ENCODE data around the gene NUMB. TPM values are rescaled to one million over a fixed set of nuclear protein-coding genes. Genes with fewer than 3 reads are reported as not detected.

Gene NUMB
- total RNA-seq, 2 experiments from 2014 or later, result 35.7 to 54.9 TPM

DNA sequence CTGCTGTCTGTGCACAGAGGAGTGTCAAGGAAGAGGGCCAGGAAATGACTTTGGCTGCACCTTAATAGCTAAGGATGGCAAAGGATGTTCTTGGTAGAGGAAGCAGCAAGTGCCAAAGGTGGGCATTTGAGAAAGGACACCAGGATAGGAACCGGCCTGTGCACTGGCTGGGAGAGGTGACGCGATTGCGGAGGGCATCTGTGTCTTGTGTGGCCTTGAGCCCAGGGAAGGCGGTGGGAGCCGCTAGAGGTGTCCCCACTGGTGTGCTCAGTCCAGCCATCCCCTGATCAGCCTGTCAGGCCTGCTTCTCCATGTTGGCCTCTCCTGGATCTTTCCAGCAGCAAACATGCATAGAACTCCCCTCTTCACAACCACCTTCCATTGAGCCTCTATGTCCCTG is 190.9 kb downstream of the NUMB start:
- ChIA-PET POLR2A (no interaction called here), CTCF (interaction anchor here (0.7 kb wide), 1 partner anchor 115 kb away, joined by 3 read pairs; no protein-coding TSS in a partner anchor)
- ATAC-seq, result no peak
- H3K27ac Mint-ChIP-seq, result no peak overlapping the region
- no peak for DNase-seq
- no peaks in the 10 kb centered on the region for H3K36me3 Mint-ChIP-seq (ENCODE audit: low read depth)
- H3K4me1 Mint-ChIP-seq, result peaks cover 7% of the 10 kb centered on the region
- H3K4me3 Mint-ChIP-seq, result no peak overlapping the region
- no peaks in the 10 kb centered on the region for H3K9me3 Mint-ChIP-seq (ENCODE audit: low read depth)
- intact Hi-C loops (cut with DNase I, micrococcal nuclease), result no loop called here
- H3K27me3 Mint-ChIP-seq, result peaks cover 14% of the 10 kb centered on the region

- ChIA-PET CTCF (interaction anchor here (1.2 kb wide), 1 partner anchor 29 kb away, joined by 3 read pairs; no protein-coding TSS in a partner anchor), POLR2A (no interaction called here)
- Mint-ChIP-seq H3K4me1 (peaks cover 7% of the 10 kb centered on the region), H3K9me3 (ENCODE audit: low read depth) (no peaks in the 10 kb centered on the region), H3K27me3 (peaks cover 14% of the 10 kb centered on the region), H3K36me3 (ENCODE audit: low read depth) (no peaks in the 10 kb centered on the region), H3K4me3 (no peak overlapping the region), H3K27ac (no peak overlapping the region)
- intact Hi-C loops (cut with DNase I, micrococcal nuclease), result no loop called here
- DNase-seq (peak; percentile 4), ATAC-seq (no peak)
Measured at GRCh38 chr14:73266317-73266716, 192.0 kb downstream of the NUMB start.

- no peak for ATAC-seq
- CTCF ChIA-PET, result interaction anchor here (0.6 to 1.2 kb wide), 4 partner anchors 16 to 1227 kb away, joined by 3 read pairs; partner anchors contain the start of gene NPC2
- no peak overlapping the region for H3K4me3 Mint-ChIP-seq
- POLR2A ChIA-PET, result no interaction called here
- H3K4me1 Mint-ChIP-seq, result peaks cover 5% of the 10 kb centered on the region
- DNase-seq, result no peak
- no peaks in the 10 kb centered on the region for H3K36me3 Mint-ChIP-seq (ENCODE audit: low read depth)
- H3K27me3 Mint-ChIP-seq, result peaks cover 11% of the 10 kb centered on the region
- intact Hi-C loops (cut with DNase I, micrococcal nuclease), result no loop called here
- H3K27ac Mint-ChIP-seq, result no peak overlapping the region
- no peaks in the 10 kb centered on the region for H3K9me3 Mint-ChIP-seq (ENCODE audit: low read depth)
Measured at GRCh38 chr14:73265721-73266046, 192.7 kb downstream of the NUMB start.

GRCh38 chr14:73264885-73265720 is 193.2 kb downstream of the NUMB start:
- Mint-ChIP-seq H3K27me3 (peaks cover 6% of the 10 kb centered on the region), H3K27ac (no peak overlapping the region), H3K36me3 (ENCODE audit: low read depth) (no peaks in the 10 kb centered on the region), H3K4me1 (no peaks in the 10 kb centered on the region), H3K9me3 (ENCODE audit: low read depth) (no peaks in the 10 kb centered on the region), H3K4me3 (no peak overlapping the region)
- CTCF ChIA-PET, result interaction anchor here (0.6 to 1.2 kb wide), 4 partner anchors 16 to 1228 kb away, joined by 3 read pairs; partner anchors contain the start of gene NPC2
- DNase-seq (no peak), ATAC-seq (no peak)
- POLR2A ChIA-PET, result no interaction called here
- intact Hi-C loops (cut with DNase I, micrococcal nuclease), result no loop called here

GRCh38 chr14:73264080-73264884 is 194.1 kb downstream of the NUMB start:
- CTCF ChIA-PET, result no interaction called here
- intact Hi-C loops (cut with DNase I, micrococcal nuclease), result no loop called here
- POLR2A ChIA-PET, result no interaction called here
- no peak for ATAC-seq
- no peaks in the 10 kb centered on the region for H3K9me3 Mint-ChIP-seq (ENCODE audit: low read depth)
- H3K4me1 Mint-ChIP-seq, result no peaks in the 10 kb centered on the region
- no peak overlapping the region for H3K4me3 Mint-ChIP-seq
- DNase-seq, result no peak
- H3K27ac Mint-ChIP-seq, result no peak overlapping the region
- peaks cover 4% of the 10 kb centered on the region for H3K27me3 Mint-ChIP-seq
- H3K36me3 Mint-ChIP-seq (ENCODE audit: low read depth), result no peaks in the 10 kb centered on the region

GRCh38 chr14:73263606-73264005 is 194.7 kb downstream of the NUMB start:
- DNase-seq (no peak), ATAC-seq (no peak)
- CTCF ChIA-PET, result no interaction called here
- H3K27me3 Mint-ChIP-seq, result peaks cover 2% of the 10 kb centered on the region
- H3K27ac Mint-ChIP-seq, result no peak overlapping the region
- no peaks in the 10 kb centered on the region for H3K36me3 Mint-ChIP-seq (ENCODE audit: low read depth)
- intact Hi-C loops (cut with DNase I, micrococcal nuclease), result no loop called here
- H3K4me1 Mint-ChIP-seq, result no peaks in the 10 kb centered on the region
- POLR2A ChIA-PET, result no interaction called here
- H3K9me3 Mint-ChIP-seq (ENCODE audit: low read depth), result no peaks in the 10 kb centered on the region
- H3K4me3 Mint-ChIP-seq, result no peak overlapping the region

GRCh38 chr14:73262427-73263183 is 195.7 kb downstream of the NUMB start:
- intact Hi-C loops (cut with DNase I, micrococcal nuclease), result no loop called here
- ChIA-PET CTCF (no interaction called here), POLR2A (no interaction called here)
- Mint-ChIP-seq H3K27me3 (peaks cover 2% of the 10 kb centered on the region), H3K4me3 (no peak overlapping the region), H3K9me3 (ENCODE audit: low read depth) (no peaks in the 10 kb centered on the region), H3K27ac (no peak overlapping the region), H3K36me3 (ENCODE audit: low read depth) (no peaks in the 10 kb centered on the region), H3K4me1 (peaks cover 3% of the 10 kb centered on the region)
- peak; percentile 2 for DNase-seq
- ATAC-seq, result no peak

DNA sequence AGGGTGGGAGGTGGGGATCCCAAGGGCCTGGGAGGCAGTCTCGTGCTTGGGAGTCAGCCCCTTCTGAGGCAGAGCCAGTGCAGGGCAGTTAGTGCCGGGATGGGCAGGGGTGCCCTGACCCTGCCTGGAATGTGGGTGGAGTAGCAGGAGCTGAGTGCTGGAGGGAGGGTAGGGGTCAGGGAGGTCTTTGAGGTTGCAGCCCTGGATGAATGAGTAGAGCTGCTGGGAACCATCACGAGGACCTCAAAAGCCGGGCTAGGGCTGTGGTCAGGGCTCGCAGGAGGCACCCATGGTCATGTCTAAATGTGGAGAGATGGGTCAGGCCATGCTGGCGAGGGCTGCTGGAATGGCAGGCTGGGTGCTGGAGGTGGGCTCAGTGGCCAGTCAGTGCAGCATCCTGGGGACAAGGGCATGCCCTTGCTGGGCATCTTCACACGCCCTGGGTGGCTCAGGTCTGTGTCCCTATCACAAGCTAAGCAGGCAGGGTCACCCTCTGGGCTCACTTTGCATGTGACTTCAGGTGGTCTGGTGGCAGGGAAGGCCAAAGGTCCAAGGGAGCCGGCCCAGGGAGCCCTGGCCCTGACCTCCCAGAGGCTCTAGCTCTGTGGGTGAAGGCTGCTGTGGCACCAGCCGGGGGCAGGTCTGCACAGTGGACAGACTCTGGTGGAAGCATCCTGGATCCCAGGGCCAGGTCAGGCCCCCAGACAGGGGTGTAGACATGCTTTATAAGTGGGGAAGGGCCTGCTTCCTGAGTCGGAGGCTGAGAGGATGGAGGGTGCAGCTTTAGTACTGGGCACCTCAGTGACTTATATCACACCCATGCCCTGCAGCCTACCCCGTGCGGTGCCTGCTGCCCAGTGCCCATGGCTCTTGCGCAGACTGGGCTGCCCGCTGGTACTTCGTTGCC is 196.6 kb downstream of the NUMB start:
- intact Hi-C loops (cut with DNase I, micrococcal nuclease), result no loop called here
- no peaks in the 10 kb centered on the region for H3K36me3 Mint-ChIP-seq (ENCODE audit: low read depth)
- no peak overlapping the region for H3K4me3 Mint-ChIP-seq
- ChIA-PET CTCF (interaction anchor here (0.6 kb wide), 1 partner anchor 203 kb away, joined by 4 read pairs; no protein-coding TSS in a partner anchor), POLR2A (no interaction called here)
- ATAC-seq, result no peak
- H3K27ac Mint-ChIP-seq, result no peak overlapping the region
- no peaks in the 10 kb centered on the region for H3K9me3 Mint-ChIP-seq (ENCODE audit: low read depth)
- H3K27me3 Mint-ChIP-seq, result peaks cover 2% of the 10 kb centered on the region
- DNase-seq, result peak; percentile 3
- peaks cover 3% of the 10 kb centered on the region for H3K4me1 Mint-ChIP-seq

DNA sequence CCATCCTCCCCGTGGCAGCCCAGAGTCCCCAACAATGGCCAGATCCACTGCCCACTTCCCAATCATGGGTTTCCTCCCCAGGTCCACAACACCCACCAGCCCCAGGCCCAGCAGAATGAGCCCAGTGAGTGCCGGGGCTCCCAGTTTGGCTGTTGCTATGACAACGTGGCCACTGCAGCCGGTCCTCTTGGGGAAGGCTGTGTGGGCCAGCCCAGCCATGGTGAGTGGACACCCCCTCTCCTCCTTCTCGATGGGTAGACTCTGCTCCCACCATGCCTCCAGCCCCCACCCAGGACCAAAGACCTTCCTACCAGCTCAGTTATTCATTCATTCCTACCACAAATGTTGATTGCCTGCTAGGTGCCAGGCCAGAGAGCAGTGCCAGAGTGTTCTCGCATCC is 197.3 kb downstream of the NUMB start:
- Mint-ChIP-seq H3K27me3 (peaks cover 2% of the 10 kb centered on the region), H3K4me1 (peaks cover 3% of the 10 kb centered on the region), H3K9me3 (ENCODE audit: low read depth) (no peaks in the 10 kb centered on the region), H3K36me3 (ENCODE audit: low read depth) (no peaks in the 10 kb centered on the region), H3K4me3 (no peak overlapping the region), H3K27ac (no peak overlapping the region)
- no peak for ATAC-seq
- no peak for DNase-seq
- intact Hi-C loops (cut with DNase I, micrococcal nuclease), result no loop called here
- ChIA-PET POLR2A (no interaction called here), CTCF (no interaction called here)

- DNase-seq, result no peak
- ChIA-PET CTCF (no interaction called here), POLR2A (no interaction called here)
- ATAC-seq, result no peak
- Mint-ChIP-seq H3K27ac (no peak overlapping the region), H3K36me3 (ENCODE audit: low read depth) (no peaks in the 10 kb centered on the region), H3K27me3 (peaks cover 2% of the 10 kb centered on the region), H3K4me1 (peaks cover 3% of the 10 kb centered on the region), H3K4me3 (no peak overlapping the region), H3K9me3 (ENCODE audit: low read depth) (no peaks in the 10 kb centered on the region)
- intact Hi-C loops (cut with DNase I, micrococcal nuclease), result no loop called here
Measured at GRCh38 chr14:73260574-73260973, 197.8 kb downstream of the NUMB start.

DNA sequence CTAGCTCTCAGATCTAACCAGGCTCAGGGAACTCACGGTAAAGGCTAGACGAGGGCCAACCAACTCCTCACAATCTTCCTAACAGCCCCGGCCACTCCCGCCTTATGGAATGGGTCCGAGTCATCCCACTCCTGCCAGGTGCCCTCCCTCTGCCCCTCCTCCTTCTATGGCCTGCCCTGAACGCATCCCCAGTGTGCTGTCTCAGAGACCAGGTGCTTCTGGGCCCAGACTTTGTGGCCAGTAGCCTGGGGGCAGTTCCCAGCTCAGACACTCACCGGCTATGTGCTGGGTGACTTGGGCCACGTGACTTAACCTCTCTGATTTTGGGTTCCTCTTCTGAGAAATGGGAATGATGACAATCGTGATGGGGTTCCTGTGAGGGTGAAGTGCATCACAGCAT is 198.5 kb downstream of the NUMB start:
- Mint-ChIP-seq H3K9me3 (ENCODE audit: low read depth) (no peaks in the 10 kb centered on the region), H3K27me3 (peaks cover 2% of the 10 kb centered on the region), H3K4me1 (peaks cover 3% of the 10 kb centered on the region), H3K27ac (no peak overlapping the region), H3K4me3 (no peak overlapping the region), H3K36me3 (ENCODE audit: low read depth) (no peaks in the 10 kb centered on the region)
- ChIA-PET POLR2A (no interaction called here), CTCF (no interaction called here)
- ATAC-seq (no peak), DNase-seq (no peak)
- intact Hi-C loops (cut with DNase I, micrococcal nuclease), result no loop called here
